HCT116 (cell line): Measurements from ENCODE around the gene TPM2. TPM values are rescaled to one million over a fixed set of nuclear protein-coding genes. Genes with fewer than 3 reads are reported as not detected.

ENCODE experiments used
- ATAC-seq: fragments of 200-7000 bp; cut with Tn5 transposase; 2 replicates; pipeline ENCODE4 v1.9.1; 2020; ENCODE audit warnings: mild to moderate bottlenecking, moderate library complexity
- BruUV-seq: library from RNA; stranded (reverse); fragments of 400-500 nt; replicated peaks from 2 replicates; lab custom pipeline; 2021; lab: Mats Ljungman, UMichigan
- CTCF ChIA-PET: fragments of 300-600 bp; sonication (Branson Sonifier 250); formaldehyde crosslinking; loops from one replicate; lab custom pipeline; 2021; ENCODE audit warnings: antibody characterized with exemption; lab: Charles Lee
- POLR2A ChIA-PET: fragments of 300-600, 350-600 bp; sonication (Branson Sonifier 250); formaldehyde crosslinking; loops from one replicate; lab custom pipeline; 2021; ENCODE audit warnings: antibody characterized with exemption; lab: Charles Lee
- RAD21 ChIA-PET, 2 experiments: fragments of 300-600 bp; sonication (Branson Sonifier 250); formaldehyde crosslinking; loops; one replicate each; lab custom pipeline; 2023; ENCODE audit warnings: low total read pairs in 2 of 2; ENCODE audit not compliant: uncharacterized antibody in 2 of 2, unreplicated experiment in 2 of 2, low non-redundant PET in 1 of 2; lab: Charles Lee
- DNase-seq: peaks from one replicate; pipeline ENCODE4 v3.0.0-alpha.2; 2010; ENCODE audit warnings: low read depth, low spot score
- H2AFZ ChIP-seq: fragments of 200-600 bp; shearing (Covaris generic), sonication (generic); 2 replicates; pipeline ENCODE4 v1.6.1; 2017; ENCODE audit warnings: low read depth, mixed run types, mixed read lengths, antibody characterized with exemption, low read length; ENCODE audit not compliant: poor library complexity, severe bottlenecking
- H3K27ac ChIP-seq: 2 replicates; pipeline ENCODE4 v1.5.1; 2012; ENCODE audit warnings: low read depth, low read length
- H3K27me3 ChIP-seq: fragments of 200-600 bp; sonication (generic); 2 replicates; pipeline ENCODE4 v1.6.1; 2016; ENCODE audit warnings: mixed run types, low read length, mixed read lengths; ENCODE audit not compliant: insufficient read depth
- H3K36me3 ChIP-seq, 2 experiments: fragments of 200-500 bp in 1 of 2; fragments of 200-600 bp in 1 of 2; sonication (Bioruptor generic) in 1 of 2; sonication (generic) in 1 of 2; 2 replicates each; pipeline versions ENCODE4 v1.5.1 to v1.6.1; 2014 to 2016; ENCODE audit warnings: low read length in 2 of 2, inconsistent platforms in 1 of 2, mixed read lengths in 1 of 2, mixed run types in 1 of 2; ENCODE audit not compliant: insufficient read depth in 2 of 2, control insufficient read depth in 1 of 2
- H3K4me1 ChIP-seq, 2 experiments: fragments of 200-600 bp in 1 of 2; sonication (generic) in 1 of 2; 2 replicates each; pipeline versions ENCODE4 v1.5.1 to v1.6.1; 2012 to 2017; ENCODE audit warnings: low read length in 2 of 2, inconsistent platforms in 1 of 2, mild to moderate bottlenecking in 1 of 2, mixed read lengths in 1 of 2, mixed run types in 1 of 2, moderate library complexity in 1 of 2; ENCODE audit not compliant: insufficient read depth in 2 of 2, control insufficient read depth in 1 of 2
- H3K4me2 ChIP-seq: fragments of 200-600 bp; sonication (generic); 2 replicates; pipeline ENCODE4 v1.6.1; 2017; ENCODE audit warnings: mixed run types, low read length, mixed read lengths
- H3K4me3 ChIP-seq, 2 experiments: fragments of 200-600 bp in 1 of 2; sonication (generic) in 1 of 2; replicated peaks in 1 of 2; 2 replicates each; pipeline ENCODE4 v1.5.1; 2011 to 2016; ENCODE audit warnings: low read length in 2 of 2, control low read depth in 1 of 2, low read depth in 1 of 2, mild to moderate bottlenecking in 1 of 2, mixed read lengths in 1 of 2, mixed run types in 1 of 2
- H3K79me2 ChIP-seq: fragments of 200-600 bp; sonication (generic); 2 replicates; pipeline ENCODE4 v1.6.1; 2017; ENCODE audit warnings: mild to moderate bottlenecking, mixed run types, low read length, moderate library complexity, mixed read lengths; ENCODE audit not compliant: insufficient read depth
- H3K9ac ChIP-seq: fragments of 200-600 bp; sonication (generic); 2 replicates; pipeline ENCODE4 v1.6.1; 2016; ENCODE audit warnings: low read length, mixed read lengths
- H3K9me2 ChIP-seq: fragments of 200-600 bp; sonication (generic), shearing (Covaris generic); 2 replicates; pipeline ENCODE4 v1.6.1; 2017; ENCODE audit warnings: mixed run types, mild to moderate bottlenecking, moderate library complexity; ENCODE audit not compliant: insufficient read depth
- H3K9me3 ChIP-seq, 2 experiments: fragments of 200-500 bp in 1 of 2; fragments of 200-600 bp in 1 of 2; sonication (Bioruptor generic) in 1 of 2; sonication (generic) in 1 of 2; 2 replicates each; pipeline ENCODE4 v1.6.1; 2014 to 2017; ENCODE audit warnings: low read length in 2 of 2, mixed read lengths in 2 of 2, inconsistent platforms in 1 of 2, low read depth in 1 of 2, mild to moderate bottlenecking in 1 of 2, mixed run types in 1 of 2, moderate library complexity in 1 of 2; ENCODE audit not compliant: control insufficient read depth in 1 of 2, insufficient read depth in 1 of 2
- H4K20me1 ChIP-seq: fragments of 200-600 bp; sonication (generic), shearing (Covaris generic); 2 replicates; pipeline ENCODE4 v1.6.1; 2017; ENCODE audit warnings: mixed run types, mild to moderate bottlenecking, moderate library complexity; ENCODE audit not compliant: insufficient read depth
- CEBPB ChIP-seq: IDR thresholded peaks from 2 replicates; pipeline ENCODE4 v1.6.1; 2012; ENCODE audit warnings: low read depth
- FOSL1 ChIP-seq: IDR thresholded peaks from 2 replicates; pipeline ENCODE4 v1.6.1; 2012; ENCODE audit warnings: low read depth
- RAD21 ChIP-seq: IDR thresholded peaks from 2 replicates; pipeline ENCODE4 v1.6.1; 2012; ENCODE audit warnings: low read depth, mild to moderate bottlenecking
- TCF7L2 ChIP-seq: IDR thresholded peaks from 2 replicates; pipeline ENCODE4 v1.7.0; 2011; ENCODE audit warnings: borderline replicate concordance, inconsistent platforms; ENCODE audit not compliant: insufficient read depth, insufficient read length; ENCODE audit errors: extremely low read depth
- intact Hi-C: fragments of 100-400 bp; cut with micrococcal nuclease; formaldehyde crosslinking; loops from 2 replicates; pipeline ENCODE4 v1.10.0; 2022
- total RNA-seq: library from RNA; stranded (reverse); gene quantifications from one replicate; pipeline ENCODE4 v1.2.1, GENCODE V29; 2021; ENCODE audit not compliant: unreplicated experiment
- TF ChIP-seq, protein P1 (sequence below): IDR thresholded peaks from 2 replicates; pipeline ENCODE4 v1.6.1; 2012

TPM2 gene
- total RNA-seq, 1 experiment from 2014 or later: 278 TPM

DNA sequence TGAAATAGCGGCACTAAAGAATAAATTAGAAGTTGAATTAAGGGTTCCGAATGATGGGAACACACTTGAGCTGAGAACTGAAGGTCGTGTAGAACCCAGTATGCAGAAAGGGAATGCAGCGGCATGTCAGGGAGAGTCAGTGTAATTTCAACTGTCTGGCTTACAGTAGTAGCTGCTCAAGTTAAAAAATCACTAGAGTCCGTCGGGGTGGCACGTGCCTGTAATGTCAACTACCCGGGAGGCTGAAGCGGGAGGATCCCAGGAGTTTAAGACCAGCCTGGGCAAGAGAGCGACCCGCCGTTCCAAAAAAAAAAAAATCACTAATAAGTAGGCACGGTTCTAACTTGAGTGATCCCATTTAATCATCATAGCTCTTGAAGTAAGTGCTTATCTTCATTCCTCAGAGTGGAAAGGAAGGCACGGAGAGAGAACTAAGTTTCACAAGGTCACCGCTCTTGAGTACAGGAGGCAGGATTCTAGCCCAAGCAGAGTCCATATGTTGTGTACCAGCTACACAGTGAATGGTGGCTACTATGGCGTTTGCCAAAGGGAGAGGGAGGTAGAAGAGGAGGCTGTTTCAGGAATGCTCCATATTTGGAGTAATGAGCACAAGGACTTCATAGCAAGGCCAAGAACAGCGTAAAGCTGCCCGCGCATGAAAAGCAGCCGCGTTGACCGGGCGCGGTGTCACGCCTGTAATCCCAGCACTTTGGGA is 32.7 kb downstream of the TPM2 start:
- POLR2A ChIA-PET: interaction anchor here (0.8 to 2.9 kb wide), 4 partner anchors 9 to 75 kb away, joined by 3 to 11 read pairs (median 6); partner anchors contain the start of genes CREB3 and TLN1
- Histone ChIP-seq H3K79me2 (no peaks in the 10 kb centered on the region; the same call in 1 of the 2 replicates), H3K9me3 (no peaks in the 10 kb centered on the region), H3K4me1 (peaks cover 10 to 40% of the 10 kb centered on the region in 2 experiments; a peak in 3 of 4 replicates), H3K4me2 (peak overlapping the region; percentile 79), H3K27me3 (no peaks in the 10 kb centered on the region), H2AFZ (peak overlapping the region; percentile 70), H3K27ac (peak overlapping the region; percentile 85; the same call in 1 of the 2 replicates), H3K4me3 (peak overlapping the region in 1 of 2 experiments; percentile 28; a peak in 1 of 4 replicates), H3K9ac (peak overlapping the region; percentile 90), H3K9me2 (no peaks in the 10 kb centered on the region), H3K36me3 (peaks cover 5 to 14% of the 10 kb centered on the region in 2 experiments; a peak in 2 of 4 replicates), H4K20me1 (no peaks in the 10 kb centered on the region)
- intact Hi-C loops: loop anchor here (1.0 to 10.0 kb wide), 4 partner anchors 34 to 542 kb away; partner anchors contain the start of genes ATOSB, CREB3, TESK1 and TLN1
- TF ChIP-seq, protein P1, sequence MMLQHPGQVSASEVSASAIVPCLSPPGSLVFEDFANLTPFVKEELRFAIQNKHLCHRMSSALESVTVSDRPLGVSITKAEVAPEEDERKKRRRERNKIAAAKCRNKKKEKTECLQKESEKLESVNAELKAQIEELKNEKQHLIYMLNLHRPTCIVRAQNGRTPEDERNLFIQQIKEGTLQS: no peak
- TF ChIP-seq FOSL1 (no peak), TCF7L2 (no peak)
- DNase-seq (no peak), ATAC-seq (no peak)
- CTCF ChIA-PET: interaction anchor here (0.7 to 2.6 kb wide), 6 partner anchors 10 to 79 kb away, joined by 3 to 12 read pairs (median 6); partner anchors contain the start of genes CREB3 and TLN1
- BruUV-seq: no TSS peak
- RAD21 ChIA-PET: interaction anchor here in 1 of 2 experiments (0.8 kb wide), 1 partner anchor 40 kb away, joined by 3 read pairs; no protein-coding TSS in a partner anchor

DNA sequence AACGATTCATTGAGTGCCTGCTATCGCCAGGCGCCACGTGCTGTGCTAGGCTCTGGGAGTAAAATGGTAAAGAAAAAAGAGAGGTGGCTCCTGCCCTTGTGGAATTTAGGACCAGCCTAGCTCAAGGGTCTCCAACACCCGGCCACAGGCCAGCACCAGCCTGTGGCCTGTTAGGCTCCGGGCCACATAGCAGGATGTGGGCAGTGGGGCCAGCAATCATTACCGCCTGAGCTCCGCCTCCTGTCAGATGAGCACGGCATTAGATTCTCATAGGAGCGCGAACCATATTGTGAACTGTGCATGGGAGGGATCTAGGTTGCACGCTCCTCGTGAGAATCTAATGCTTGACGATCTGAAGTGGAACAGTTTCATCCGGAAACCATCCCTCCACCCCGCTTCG is 33.4 kb downstream of the TPM2 start:
- RAD21 ChIA-PET: no interaction called here
- no peaks in the 10 kb centered on the region for H3K9me2 ChIP-seq
- CTCF ChIA-PET: interaction anchor here (1.4 to 2.6 kb wide), 2 partner anchors 9 to 79 kb away, joined by 4 to 12 read pairs; no protein-coding TSS in a partner anchor

More for the DNA sequence above, 33.4 kb downstream of the TPM2 start:
- Histone ChIP-seq H3K79me2 (no peaks in the 10 kb centered on the region), H3K4me2 (no peak overlapping the region), H3K9me3 (no peaks in the 10 kb centered on the region), H4K20me1 (no peaks in the 10 kb centered on the region), H3K4me3 (no peak overlapping the region), H3K36me3 (peaks cover 2 to 10% of the 10 kb centered on the region in 2 experiments; a peak in 2 of 4 replicates), H3K4me1 (peaks cover 10 to 39% of the 10 kb centered on the region in 2 experiments; a peak in 3 of 4 replicates), H3K27ac (no peak overlapping the region), H3K27me3 (no peaks in the 10 kb centered on the region), H3K9ac (no peak overlapping the region), H2AFZ (no peak overlapping the region)
- ATAC-seq (no peak), DNase-seq (no peak)
- TF ChIP-seq RAD21 (no peak), CEBPB (no peak)
- no TSS peak for BruUV-seq
- intact Hi-C loops: loop anchor here (2.0 to 10.0 kb wide), 3 partner anchors 34 to 542 kb away; partner anchors contain the start of genes ATOSB and TESK1
- POLR2A ChIA-PET: interaction anchor here (0.6 kb wide), 1 partner anchor 576 kb away, joined by 5 read pairs; the partner anchor contains the start of gene FANCG
